Measurements from ENCODE around the gene TDRD3.
"Not testable (repeated sequence)": the region's sequence is repeated elsewhere in the genome, so short reads cannot be mapped to it uniquely, and the experiment has no call there.

Gene TDRD3

DNA sequence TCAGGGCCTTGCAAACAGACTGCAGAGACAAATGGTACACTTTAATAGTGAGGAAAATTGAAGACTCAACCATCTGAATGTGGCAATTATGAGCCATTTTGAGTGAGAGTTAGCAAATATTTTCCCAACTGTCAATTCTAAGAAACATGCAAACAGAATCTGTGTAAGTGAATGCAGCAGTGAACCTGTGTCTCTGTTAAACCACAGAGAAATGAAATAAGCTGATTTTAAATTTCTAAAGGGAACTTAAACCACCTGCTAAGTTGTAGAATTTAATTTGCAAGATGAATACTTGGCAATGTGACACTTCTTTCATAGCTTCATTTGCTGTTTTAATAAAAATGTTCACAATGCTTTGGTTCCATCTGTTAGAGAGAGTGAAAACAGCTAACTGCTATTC, 42.0 kb upstream of the TDRD3 start:
- no peak for DNase-seq (ENCODE audit: low spot score)
- in situ Hi-C loops (cut with MboI; ENCODE audit: low sequenced_read_pairs, unreplicated experiment) = no loop called here

DNA sequence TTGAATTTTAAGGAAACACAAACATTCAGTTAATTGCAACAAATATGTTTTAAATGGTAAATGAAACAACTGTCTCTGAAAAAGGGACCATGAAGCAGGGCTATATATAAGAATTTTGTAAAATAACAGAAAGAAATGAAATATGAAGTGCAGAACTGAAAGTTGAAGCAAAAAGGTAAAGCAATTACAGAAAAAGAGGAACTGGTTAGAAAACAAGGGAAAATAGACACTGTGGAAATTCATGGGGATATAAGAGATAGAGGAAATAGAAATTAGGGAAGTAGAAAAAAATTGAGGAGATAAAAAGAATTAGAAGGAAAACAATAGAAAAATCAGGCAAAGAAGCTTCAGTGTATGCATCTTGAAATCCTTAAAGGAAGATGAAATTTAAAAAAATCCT, 40.0 kb upstream of the TDRD3 start:
- in situ Hi-C loops (cut with MboI; ENCODE audit: low sequenced_read_pairs, unreplicated experiment) = no loop called here
- TF ChIP-seq, protein P1, sequence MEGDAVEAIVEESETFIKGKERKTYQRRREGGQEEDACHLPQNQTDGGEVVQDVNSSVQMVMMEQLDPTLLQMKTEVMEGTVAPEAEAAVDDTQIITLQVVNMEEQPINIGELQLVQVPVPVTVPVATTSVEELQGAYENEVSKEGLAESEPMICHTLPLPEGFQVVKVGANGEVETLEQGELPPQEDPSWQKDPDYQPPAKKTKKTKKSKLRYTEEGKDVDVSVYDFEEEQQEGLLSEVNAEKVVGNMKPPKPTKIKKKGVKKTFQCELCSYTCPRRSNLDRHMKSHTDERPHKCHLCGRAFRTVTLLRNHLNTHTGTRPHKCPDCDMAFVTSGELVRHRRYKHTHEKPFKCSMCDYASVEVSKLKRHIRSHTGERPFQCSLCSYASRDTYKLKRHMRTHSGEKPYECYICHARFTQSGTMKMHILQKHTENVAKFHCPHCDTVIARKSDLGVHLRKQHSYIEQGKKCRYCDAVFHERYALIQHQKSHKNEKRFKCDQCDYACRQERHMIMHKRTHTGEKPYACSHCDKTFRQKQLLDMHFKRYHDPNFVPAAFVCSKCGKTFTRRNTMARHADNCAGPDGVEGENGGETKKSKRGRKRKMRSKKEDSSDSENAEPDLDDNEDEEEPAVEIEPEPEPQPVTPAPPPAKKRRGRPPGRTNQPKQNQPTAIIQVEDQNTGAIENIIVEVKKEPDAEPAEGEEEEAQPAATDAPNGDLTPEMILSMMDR (IDR thresholded peaks at IDR 0.05; ENCODE audit: borderline replicate concordance, control extremely low read depth, extremely low read depth, insufficient read depth, missing control alignments) = no peak
- DNase-seq (ENCODE audit: low spot score) = no peak

More for the DNA sequence above, 42.0 kb upstream of the TDRD3 start:
- TF ChIP-seq, protein P1 (IDR thresholded peaks at IDR 0.05; ENCODE audit: borderline replicate concordance, control extremely low read depth, extremely low read depth, insufficient read depth, missing control alignments) = no peak

DNA sequence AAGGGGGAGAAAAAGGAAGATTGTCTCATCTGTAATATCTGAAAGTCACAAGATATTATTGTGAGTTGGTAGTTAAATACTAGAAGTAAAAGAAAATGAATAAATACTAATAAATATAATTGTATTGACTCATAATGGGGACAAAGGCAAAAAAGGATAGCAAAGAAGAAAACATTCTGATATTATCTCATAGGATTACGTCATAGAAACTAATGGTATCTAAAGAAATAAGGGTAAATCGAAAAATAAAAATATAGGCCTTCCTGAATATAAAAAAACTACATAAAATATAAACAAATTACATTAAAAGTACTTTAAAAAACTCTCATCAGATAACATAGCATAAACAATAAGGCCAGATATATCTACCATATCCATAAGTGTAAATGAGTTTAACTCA, 38.6 kb upstream of the TDRD3 start:
- in situ Hi-C loops (cut with MboI; ENCODE audit: low sequenced_read_pairs, unreplicated experiment) = no loop called here
- no peak for DNase-seq (ENCODE audit: low spot score)
- TF ChIP-seq, protein P1 (IDR thresholded peaks at IDR 0.05; ENCODE audit: borderline replicate concordance, control extremely low read depth, extremely low read depth, insufficient read depth, missing control alignments) = no peak

DNA sequence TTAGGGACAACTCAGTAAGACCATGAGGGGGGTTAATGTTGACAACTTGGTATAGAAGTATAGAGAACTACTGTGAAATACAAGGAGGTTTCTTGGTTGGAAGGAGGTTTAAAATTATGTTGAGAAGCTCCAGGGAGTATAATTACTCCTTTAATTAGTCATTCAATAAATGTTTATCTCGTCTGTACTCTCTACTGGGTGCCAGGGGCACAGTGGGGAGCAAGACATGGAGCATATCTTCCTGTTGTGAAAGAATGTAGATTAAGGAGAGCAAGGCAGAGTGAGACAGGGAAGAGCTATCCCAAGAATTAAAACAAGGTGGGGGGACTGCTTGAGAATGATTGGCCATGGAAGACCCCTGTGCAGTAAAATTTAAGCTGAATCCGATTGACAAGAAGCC, 33.7 kb upstream of the TDRD3 start:
- DNase-seq (ENCODE audit: low spot score) = no peak
- TF ChIP-seq, protein P1 (IDR thresholded peaks at IDR 0.05; ENCODE audit: borderline replicate concordance, control extremely low read depth, extremely low read depth, insufficient read depth, missing control alignments) = no peak
- in situ Hi-C loops (cut with MboI; ENCODE audit: low sequenced_read_pairs, unreplicated experiment) = no loop called here

DNA sequence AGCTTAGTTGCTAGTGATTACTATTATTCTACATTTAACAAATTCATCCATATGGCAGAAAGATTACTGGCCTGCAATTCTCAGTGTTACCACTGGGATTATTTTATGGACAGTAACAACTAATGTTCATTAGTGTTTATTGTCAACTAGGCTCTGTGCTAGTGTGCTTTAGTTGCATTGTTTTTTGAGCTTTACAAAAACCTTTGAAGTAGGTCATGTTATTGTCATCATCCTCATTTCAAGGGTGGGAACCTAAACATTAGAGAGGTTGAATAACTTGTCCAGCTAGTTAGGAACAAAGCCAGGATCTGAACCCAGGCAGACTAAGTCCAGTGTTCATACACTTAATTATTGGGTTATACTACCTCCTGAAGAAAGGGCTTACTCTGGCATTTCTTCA, 27.8 kb upstream of the TDRD3 start:
- in situ Hi-C loops (cut with MboI; ENCODE audit: low sequenced_read_pairs, unreplicated experiment) = no loop called here
- TF ChIP-seq, protein P1 (IDR thresholded peaks at IDR 0.05; ENCODE audit: borderline replicate concordance, control extremely low read depth, extremely low read depth, insufficient read depth, missing control alignments) = no peak
- no peak for DNase-seq (ENCODE audit: low spot score)

DNA sequence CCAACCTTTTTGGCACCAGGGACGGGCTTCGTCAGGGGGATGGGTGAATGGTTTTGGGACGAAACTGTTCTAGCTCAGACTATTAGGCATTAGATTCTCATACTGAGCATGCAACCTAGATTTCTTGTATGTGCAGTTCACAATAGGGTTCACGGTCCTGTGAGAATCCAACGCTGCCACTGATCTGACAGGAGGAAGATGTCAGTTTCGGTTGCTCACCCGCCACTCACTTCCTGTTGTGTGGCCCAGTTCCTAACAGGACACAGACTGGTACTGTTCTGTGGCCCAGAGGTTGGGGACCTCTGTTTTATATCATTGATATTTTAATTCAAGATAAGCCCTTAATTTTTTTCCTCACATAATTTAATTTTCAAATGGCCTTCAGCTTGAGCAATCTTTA, 26.7 kb upstream of the TDRD3 start:
- in situ Hi-C loops (cut with MboI; ENCODE audit: low sequenced_read_pairs, unreplicated experiment) = no loop called here
- DNase-seq (ENCODE audit: low spot score) = no peak
- TF ChIP-seq, protein P1 (IDR thresholded peaks at IDR 0.05; ENCODE audit: borderline replicate concordance, control extremely low read depth, extremely low read depth, insufficient read depth, missing control alignments) = no peak

DNA sequence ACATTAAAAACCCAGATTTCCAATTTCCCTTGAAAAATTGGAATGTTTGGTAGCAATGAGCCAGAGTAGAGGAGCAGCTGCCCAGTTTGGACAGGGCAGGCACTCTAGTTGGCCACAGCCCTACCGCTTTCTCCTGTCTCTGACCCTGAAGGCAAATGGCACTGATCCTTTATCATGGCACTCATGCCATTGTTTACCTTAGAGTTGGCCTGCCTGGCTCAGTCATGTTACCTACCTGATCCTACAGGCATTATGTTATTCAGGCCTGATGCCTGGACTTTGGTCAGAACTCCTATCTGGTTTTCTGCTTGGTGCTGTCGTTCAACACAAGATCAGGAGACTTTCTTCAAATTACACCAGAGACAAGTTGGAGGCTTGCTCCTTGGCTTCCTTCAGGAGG, 24.9 kb upstream of the TDRD3 start:
- in situ Hi-C loops (cut with MboI; ENCODE audit: low sequenced_read_pairs, unreplicated experiment) = no loop called here
- DNase-seq (ENCODE audit: low spot score) = no peak
- TF ChIP-seq, protein P1 (IDR thresholded peaks at IDR 0.05; ENCODE audit: borderline replicate concordance, control extremely low read depth, extremely low read depth, insufficient read depth, missing control alignments) = no peak

DNA sequence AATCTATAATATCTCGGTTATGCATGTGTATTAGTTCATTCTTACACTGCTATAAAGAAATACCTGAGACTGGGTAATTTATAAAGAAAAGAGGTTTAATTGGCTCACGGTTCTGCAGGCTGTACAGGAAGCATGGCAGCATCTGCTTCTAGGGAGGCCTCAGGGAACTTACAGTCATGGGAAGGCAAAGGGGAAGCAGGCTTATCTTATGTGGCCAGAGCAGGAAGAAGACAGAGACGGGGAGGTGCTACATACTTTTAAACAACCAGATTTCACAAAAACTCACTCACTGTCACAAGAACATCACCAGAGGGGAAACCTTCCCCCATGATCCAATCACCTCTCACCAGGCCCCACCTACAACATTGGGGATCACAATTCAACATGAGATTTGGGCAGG, 17.7 kb upstream of the TDRD3 start:
- DNase-seq (ENCODE audit: low spot score); in situ Hi-C loops (cut with MboI; ENCODE audit: low sequenced_read_pairs, unreplicated experiment): not testable (repeated sequence)
